HG03469 (cell line): ENCODE results near the gene CENPS.
"Not testable (repeated sequence)": the region's sequence is repeated elsewhere in the genome, so short reads cannot be mapped to it uniquely, and the experiment has no call there.

Source experiments
- ATAC-seq: cut with Tn5 transposase; IDR thresholded peaks from one replicate; pipeline ENCODE4 v1.9.1; 2021; ENCODE audit warnings: mild to moderate bottlenecking, moderate library complexity, moderate number of reproducible peaks; ENCODE audit not compliant: unreplicated experiment

CENPS gene

DNA sequence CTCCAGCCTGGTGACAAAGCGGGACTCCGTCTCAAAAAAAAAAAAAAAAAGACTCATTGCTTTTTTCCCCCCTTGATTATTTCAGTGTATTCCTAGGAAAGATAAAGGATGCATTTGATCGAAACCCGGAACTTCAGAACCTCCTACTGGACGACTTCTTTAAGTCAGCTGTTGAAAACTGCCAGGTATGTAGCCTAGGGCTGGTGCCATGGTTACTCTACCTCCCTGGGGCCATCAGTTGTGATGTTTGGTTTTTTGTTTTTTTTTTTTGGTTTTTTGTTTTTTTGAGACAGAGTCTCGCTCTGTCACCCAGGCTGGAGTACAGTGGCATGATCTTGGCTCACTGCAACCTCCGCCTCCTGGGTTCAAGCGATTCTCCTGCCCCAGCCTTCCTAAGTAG lies 11.5 kb upstream of the CENPS start:
- not testable (repeated sequence) for ATAC-seq

DNA sequence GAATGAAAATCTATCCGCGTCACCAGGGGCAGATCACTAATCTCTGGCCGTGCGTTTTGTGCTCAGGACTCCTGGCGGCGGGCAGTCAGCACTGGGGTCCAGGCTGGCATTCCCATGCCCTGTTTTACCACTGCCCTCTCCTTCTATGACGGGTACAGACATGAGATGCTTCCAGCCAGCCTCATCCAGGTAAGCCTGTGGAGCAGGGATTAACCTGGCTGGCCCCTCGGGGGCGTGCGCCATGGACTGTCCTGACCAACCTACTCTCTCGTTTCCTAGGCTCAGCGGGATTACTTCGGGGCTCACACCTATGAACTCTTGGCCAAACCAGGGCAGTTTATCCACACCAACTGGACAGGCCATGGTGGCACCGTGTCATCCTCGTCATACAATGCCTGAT lies 10.9 kb upstream of the CENPS start:
- ATAC-seq, result no peak

DNA sequence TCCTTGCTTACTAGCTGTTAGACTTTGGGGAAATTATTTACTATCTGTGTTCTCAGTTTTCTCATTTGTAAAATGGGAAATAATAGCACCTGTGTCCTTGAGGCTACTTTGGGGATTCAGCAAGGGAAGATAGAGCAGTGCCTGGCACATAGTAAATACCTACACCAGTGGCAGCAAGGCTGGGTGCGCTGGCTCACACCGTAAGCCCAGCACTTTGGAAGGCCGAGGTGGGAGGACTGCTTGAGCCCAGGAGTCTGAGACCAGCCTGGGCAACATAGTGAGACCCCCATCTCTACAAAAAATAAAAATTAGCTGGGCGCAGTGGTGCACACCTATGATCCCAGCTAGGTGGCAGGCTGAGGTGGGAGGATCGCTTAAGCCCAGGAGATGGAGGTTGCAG lies 8.6 kb upstream of the CENPS start:
- ATAC-seq, result no peak

DNA sequence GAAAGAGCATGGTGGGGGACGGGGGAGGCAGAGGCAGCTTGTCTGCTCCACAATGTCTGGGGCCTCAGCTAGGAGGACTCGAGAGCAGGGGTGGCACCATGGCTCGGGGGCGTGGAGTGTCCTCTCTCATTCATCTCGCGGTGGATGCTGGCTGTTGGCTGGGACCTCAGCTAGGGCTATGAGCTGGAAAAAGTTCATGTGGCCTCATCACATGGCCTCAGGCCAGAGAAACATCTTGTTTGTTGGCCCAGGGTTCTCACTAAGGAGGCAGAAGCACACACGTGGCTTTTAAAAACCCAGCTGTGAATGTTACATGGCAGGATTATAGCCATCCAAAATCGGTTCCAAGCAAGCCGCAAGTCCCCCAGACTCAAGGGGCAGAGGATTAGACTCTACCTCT lies 6.2 kb upstream of the CENPS start:
- ATAC-seq, result no peak

DNA sequence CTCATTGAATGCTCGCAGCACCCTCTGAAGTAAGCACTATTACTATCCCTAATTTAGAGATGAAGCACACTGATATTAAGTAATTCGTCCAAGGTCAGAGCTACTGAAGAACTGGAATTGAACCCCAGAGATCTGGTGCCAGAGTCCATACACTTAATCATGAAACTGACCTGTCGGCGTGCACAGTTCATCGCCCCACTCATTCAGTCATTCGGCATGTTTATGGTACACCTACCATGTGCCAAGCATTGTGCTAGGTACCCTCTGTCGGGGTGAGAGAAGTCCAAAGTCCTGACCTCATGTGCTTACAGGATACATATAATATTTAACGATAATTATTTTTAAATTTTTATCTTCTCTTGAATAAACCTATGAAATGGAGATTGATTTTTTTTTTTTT lies 5.6 kb upstream of the CENPS start:
- no peak for ATAC-seq

DNA sequence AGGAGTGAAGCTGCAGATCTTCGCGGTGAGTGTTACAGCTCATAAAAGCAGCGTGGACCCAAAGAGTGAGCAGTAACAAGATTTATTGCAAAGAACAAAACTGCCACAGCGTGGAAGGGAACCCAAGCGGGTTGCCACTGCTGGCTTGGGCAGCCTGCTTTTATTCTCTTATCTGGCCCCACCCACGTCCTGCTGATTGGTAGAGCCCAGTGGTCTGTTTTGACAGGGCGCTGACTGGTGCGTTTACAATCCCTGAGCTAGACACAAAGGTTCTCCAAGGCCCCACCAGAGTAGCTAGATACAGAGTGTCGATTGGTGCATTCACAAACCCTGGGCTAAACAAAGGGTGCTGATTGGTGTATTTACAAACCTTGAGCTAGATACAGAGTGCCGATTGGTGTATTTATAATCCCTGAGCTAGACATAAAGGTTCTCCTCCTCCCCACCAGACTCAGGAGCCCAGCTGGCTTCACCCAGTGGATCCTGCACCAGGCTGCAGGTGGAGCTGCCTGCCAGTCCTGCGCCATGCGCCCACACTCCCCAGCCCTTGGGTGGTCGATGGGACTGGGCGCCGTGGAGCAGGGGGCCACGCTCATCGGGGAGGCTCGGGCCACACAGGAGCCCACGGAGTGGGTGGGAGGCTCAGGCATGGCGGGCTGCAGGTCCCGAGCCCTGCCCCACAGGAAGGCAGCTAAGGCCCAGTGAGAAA lies 4.3 kb upstream of the CENPS start:
- not testable (repeated sequence) for ATAC-seq

DNA sequence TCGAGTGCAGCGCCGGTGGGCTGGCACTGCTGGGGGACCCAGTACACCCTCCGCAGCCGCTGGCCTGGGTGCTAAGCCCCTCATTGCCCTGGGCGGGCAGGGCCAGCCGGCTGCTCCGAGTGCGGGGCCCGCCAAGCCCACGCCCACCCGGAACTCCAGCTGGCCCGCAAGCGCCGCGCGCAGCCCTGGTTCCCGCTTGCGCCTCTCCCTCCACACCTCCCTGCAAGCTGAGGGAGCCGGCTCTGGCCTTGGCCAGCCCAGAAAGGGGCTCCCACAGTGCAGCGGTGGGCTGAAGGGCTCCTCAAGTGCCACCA lies 3.7 kb upstream of the CENPS start:
- ATAC-seq, result not testable (repeated sequence)

DNA sequence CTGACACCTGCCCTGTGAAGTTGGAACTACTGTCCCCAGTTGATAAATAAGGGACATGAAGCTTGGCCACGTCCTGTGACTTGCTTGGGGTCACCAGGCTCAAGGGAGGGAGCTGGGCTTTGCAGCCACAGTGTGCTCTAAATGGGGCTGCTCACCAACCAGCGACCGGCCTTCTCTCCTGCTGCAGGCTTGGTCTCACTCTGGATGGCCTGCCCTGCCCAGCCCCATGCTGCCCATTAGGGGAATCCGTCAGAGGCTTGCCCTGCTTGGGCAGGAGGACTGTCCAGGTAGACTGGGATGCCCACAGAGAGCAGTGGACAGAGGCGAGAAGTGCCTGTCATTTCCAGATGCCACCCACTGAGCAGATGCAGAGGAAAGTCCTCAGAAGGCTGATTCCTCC lies 1.2 kb upstream of the CENPS start:
- ATAC-seq, result no peak

DNA sequence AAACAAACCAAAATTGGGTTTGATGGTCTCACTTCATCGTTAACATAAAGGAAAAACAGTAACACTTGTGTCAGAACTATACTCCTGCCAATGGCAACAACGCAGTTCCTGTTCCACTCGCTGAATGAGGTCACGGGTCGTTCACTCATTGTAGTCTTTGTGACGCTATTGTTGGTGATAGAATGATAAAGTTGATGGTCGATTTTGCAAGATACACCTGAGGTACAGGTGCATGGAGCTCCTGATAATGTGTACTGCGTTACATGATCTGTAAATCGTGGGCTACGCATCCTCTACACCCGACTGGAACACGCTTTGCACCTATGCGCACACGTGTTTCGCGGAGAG lies 391 bp upstream of the CENPS start:
- ATAC-seq, result no peak

DNA sequence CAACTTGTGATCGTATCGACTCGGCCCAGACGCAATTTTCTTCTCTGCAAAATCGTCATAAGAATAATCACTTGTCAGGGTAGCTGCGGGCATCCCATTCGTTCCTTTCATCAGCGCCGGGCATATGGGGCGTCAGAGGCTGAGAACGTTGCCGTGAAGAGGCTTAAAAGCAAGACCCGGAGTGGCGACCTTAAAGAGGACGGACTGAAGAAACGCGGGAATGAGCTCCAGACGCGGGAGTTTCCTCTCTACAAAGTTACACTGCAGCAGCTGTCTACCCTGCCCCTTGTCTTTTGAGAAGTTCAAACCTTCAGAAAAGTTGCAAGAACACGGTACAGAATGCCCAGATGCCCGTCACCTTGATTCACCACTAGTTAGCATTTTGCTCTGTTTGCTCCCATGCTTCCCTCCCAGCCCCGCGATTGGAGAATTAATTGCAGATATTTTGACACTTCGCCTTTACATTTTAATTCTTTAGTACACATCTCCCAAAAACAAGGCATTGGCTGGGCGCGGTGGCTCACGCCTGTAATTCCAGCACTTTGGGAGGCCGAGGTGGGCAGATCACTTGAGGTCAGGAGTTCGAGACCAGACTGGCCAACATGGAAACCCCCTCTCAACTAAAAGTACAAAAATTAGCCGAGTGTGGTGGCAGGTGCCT lies 967 bp downstream of the CENPS start:
- no peak for ATAC-seq

DNA sequence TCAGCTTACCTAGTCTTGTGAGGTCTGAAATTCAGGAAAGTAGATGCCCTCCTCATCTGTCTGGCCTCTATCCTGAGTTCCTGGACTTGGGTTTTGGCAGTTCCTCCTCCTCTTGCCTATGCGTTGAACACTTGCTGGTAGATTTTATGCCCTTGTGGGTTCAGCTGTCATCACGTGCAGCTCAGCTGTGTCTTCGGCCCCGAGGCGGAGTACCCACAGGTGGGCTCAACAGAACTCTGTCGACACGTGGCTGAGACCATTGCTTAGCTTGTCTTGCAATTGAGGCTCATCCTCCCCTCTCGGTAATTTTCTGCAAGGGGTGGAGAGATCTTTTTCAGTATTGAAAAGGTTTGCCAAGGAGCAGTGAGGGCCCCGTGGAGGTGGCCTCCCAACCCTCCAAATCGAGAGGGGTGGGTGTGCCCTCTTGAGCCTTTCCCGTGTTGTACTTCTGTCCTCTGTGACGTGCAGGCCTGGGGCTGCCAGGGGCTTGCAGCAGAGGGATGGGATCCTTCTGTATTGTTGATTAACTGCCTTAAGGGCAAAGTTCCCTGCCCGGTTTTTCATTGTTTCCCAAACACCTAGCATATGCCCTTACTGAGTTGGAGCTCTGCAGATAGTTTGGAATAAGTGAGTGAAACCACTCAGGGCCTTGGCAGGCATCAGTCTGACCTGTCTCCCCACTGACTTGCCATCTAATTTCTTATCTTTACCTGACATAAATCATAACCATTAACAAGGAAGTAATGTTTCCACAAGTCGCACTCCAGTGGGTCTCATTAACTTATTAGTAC lies 2.9 kb downstream of the CENPS start:
- ATAC-seq, result no peak

DNA sequence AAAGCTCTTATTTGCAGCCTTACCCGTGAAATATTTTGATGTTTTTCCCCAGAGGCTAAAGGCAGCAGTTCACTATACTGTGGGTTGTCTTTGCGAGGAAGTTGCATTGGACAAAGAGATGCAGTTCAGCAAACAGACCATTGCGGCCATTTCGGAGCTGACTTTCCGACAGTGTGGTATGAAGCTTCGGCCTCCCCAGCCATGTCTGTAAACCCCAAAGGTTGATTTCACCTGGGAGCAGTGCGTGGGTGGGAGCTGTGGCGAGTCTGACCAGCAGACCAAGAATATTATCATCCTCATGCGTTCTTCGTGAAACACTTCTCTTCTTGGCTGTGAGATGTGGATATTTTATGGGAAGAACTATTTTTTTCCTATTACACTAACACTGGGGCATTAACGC lies 3.6 kb downstream of the CENPS start:
- no peak for ATAC-seq

DNA sequence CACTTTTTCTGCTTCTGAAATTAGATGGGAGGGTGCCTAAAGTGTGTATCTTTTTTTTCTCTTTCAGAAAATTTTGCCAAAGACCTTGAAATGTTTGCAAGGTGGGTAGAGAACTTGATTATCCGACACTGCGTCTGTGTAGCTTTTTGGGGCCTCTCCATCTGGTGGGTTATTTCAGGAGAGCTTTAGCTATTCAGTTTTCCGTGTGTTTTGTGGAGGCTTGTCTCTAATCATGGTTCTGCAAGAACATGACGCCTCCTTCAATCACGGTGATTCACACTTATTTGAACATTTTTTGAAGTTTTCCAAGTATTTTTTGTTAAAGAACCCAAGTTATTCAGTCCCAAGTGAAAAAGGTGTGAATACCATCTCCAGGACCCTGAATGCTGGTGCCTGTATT lies 4.4 kb downstream of the CENPS start:
- ATAC-seq, result no peak

DNA sequence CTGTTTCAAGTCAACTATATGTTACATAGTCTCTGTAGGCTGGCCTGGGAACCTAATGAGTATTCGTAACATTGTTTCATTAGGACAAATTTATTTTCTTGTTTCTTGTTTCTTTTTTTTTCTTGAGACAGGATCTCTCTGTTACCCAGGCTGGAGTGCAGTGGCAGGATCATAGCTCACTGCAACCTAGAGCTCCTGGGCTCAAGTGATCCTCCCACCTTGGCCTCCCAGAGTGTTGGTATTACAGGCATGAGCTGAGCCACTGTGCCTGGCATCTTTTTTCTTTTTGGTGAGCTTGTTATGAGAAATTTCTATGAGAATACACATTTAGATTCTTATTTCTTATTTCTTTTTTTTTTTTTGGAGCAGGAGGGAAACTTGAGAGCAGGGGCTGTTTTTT lies 6.8 kb downstream of the CENPS start:
- no peak for ATAC-seq

DNA sequence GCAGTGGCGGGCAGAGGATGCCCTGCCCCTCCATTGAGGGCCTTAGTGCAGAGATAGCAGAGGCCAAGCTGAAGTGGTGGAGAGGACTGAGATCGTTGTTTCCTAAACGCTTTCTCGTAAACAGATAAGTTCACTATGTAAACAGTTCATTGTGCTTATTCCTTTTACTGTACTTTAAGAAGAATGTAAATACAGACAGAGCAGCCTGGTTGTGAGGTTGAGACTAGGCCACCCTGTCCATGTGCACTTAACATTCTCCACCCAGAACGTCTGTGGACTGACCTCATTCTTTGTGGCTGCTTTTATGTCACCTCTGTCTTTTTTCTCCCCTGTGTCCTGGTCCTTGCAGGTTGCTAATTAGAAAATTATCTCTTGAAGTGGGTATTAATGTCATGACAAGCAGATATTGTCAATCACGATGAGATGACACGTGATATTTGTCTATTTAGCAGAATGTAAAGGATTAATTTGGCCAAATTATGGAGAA lies 8.5 kb downstream of the CENPS start:
- ATAC-seq, result no peak

DNA sequence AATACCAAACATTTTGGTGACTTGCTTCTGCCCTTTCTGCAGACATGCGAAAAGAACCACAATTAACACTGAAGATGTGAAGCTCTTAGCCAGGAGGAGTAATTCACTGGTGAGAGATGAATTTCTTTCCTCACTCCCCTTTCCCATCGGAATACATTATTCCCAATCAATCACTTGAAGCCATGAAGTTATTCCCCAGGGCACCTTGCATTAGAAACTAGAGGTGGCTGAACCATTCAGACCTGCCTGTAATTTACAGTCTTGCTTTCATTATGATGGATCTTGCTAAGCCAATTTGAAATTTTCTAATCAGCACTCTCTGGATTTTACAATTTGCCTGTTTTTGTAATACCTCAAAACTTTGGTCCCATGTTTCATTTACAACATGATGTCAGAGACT lies 10.1 kb downstream of the CENPS start:
- ATAC-seq, result no peak

DNA sequence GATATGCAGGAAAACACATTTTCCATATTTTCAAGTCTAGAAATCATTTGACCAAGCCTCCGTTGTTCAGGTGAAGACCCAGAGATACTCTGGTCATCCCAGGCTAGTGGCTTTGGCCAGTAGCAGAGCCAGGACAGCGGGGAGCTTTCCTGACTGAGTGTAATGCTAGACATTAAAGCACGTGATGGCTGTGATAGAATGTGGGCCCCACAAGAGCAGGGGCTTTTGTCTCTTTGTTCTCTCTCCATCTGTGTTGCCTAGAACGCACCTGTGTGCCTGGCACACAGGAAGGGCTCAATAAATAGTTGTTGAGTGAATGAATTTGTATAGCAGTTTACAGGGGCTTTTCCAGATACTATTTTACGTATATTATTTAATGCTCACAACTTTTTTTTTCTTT lies 10.6 kb downstream of the CENPS start:
- no peak for ATAC-seq

DNA sequence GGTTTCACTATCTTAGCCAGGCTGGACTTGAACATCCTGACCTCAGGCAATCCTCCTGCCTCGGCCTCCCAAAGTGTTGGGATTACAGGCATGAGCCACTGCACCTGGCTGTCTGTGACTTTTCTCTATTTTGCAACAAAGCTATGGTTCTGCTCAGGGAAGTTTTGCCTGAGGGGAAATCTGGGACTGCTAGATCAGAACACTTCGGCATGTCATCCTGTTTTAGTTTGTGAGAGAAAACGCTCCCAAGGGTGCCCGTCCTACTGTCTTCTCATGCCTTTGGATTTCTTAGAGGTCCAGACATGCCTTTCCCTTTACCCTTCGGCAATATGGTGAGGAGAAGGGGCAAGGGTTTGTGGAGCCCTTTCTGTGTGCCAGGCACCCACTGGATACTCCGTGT lies 14.0 kb downstream of the CENPS start:
- ATAC-seq, result no peak

DNA sequence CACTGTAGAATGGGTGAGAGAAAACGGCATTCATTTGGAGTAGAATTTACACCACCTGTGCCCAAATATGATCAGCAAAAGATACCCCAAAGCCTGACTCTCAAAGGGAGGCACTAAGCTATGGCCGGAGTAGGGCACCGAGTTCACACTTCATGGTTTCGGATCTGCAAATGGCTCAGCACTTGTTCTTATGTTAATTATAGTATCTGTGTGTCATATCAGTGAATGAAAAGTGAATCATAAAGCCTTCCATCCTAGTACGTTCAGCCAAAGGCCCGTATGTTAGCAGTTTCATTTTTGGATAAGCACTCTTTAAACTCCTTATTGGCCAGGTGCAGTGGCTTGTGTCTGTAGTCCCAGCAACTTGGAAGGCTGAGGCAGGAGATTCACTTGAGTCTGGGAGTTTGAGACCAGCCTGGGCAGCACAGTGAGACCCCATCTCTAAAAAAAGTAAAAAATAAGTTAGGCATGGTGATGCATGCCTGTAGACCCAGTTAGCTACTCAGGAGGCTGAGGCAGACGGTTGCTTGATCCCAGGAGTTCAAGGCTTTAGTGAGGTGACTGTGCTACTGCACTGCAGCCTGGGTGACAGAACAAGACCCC lies 14.7 kb downstream of the CENPS start:
- no peak for ATAC-seq

DNA sequence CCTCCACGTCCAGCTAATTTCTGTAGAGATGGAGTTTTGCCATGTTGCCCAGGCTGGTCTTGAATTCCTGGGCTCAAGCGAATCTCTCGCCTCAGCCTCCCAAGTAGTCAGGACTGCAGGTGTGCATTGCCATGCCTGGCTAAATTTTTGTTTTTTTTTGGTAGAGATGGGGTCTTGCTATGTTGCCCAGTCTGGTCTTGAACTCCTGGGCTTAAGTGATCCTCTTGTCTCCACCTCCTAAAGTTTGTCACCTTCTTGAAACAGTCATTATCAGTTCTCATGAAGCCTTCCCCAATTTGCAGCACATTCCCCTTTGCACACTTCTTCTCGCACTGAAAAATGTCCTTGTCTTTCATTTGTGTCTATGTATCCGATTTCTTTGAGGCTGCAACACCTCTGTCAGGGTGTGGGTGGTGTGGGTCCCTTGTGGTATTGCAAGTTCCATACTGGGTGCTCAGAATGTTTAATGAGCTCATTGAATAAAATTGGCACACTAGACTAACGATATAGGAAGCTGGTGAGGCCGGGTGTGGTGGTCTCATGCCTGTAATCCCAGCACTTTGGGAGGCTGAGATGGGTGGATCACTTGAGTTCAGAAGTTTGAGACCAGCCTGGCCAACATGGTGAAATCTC lies 16.7 kb downstream of the CENPS start:
- no peak for ATAC-seq

DNA sequence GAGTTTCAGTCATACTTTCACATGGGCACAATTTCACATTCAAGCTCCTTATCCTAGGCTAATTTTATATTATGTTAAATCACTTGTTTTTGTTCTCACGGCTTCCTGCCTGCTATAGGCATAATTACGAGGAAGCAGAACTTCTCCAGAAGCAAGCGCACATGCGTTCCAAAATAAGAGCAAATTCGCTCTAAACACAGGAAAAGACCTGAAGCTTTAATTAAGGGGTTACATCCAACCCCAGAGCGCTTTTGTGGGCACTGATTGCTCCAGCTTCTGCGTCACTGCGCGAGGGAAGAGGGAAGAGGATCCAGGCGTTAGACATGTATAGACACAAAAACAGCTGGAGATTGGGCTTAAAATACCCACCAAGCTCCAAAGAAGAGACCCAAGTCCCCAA lies 19.5 kb downstream of the CENPS start, which contains the start of gene CORT:
TSS of gene CORT (plus strand) at position 281 of the 400 bp plus-strand sequence. CDS start 193 bp downstream, outside the sequence.
- ATAC-seq, result no peak
